Naive thymus-derived CD4-positive, alpha-beta T cell (primary cell): ENCODE results near the gene TRAF2. TPM values are rescaled to one million over a fixed set of nuclear protein-coding genes. Genes with fewer than 3 reads are reported as not detected.

Source experiments
- ATAC-seq: fragments of 150-1000 bp; cut with Tn5 transposase; 2 replicates; pipeline ENCODE4 v1.10.0; 2021; ENCODE audit warnings: mild to moderate bottlenecking, moderate library complexity
- CTCF ChIA-PET: fragments of 350-600 bp; sonication (Branson Sonifier 250); formaldehyde crosslinking; loops from one replicate; lab custom pipeline; 2021; ENCODE audit warnings: antibody characterized with exemption; lab: Charles Lee
- POLR2A ChIA-PET: fragments of 350-600 bp; sonication (Branson Sonifier 250); formaldehyde crosslinking; loops from one replicate; lab custom pipeline; 2021; ENCODE audit warnings: antibody characterized with exemption, inconsistent platforms; lab: Charles Lee
- DNase-seq, 9 donors: peaks; one replicate each; pipeline versions ENCODE4 v3.0.0 to v3.0.0-alpha.2; 2020 to 2022; ENCODE audit warnings: mixed read lengths in 1 of 9
- H3K27ac ChIP-seq: one replicate; pipeline ENCODE4 v1.7.0; 2013; ENCODE audit warnings: mild to moderate bottlenecking, low read depth, low read length, moderate library complexity
- H3K27me3 ChIP-seq, 2 donors: one replicate each; pipeline ENCODE4 v1.7.0; 2013; ENCODE audit warnings: low read length in 2 of 2, mild to moderate bottlenecking in 2 of 2, moderate library complexity in 2 of 2; ENCODE audit not compliant: control insufficient read depth in 2 of 2, insufficient read depth in 2 of 2
- H3K36me3 ChIP-seq, 3 experiments: 1 replicate in 2 of 3; 2 replicates in 1 of 3; pipeline ENCODE4 v1.7.0; 2013; ENCODE audit warnings: low read length in 3 of 3, mild to moderate bottlenecking in 3 of 3, moderate library complexity in 1 of 3; ENCODE audit not compliant: insufficient read depth in 3 of 3, control insufficient read depth in 2 of 3
- H3K4me1 ChIP-seq, 2 donors: one replicate each; pipeline ENCODE4 v1.7.0; 2013; ENCODE audit warnings: low read length in 2 of 2, mild to moderate bottlenecking in 2 of 2, moderate library complexity in 1 of 2; ENCODE audit not compliant: control insufficient read depth in 2 of 2, insufficient read depth in 2 of 2
- H3K4me3 ChIP-seq: 2 replicates; pipeline ENCODE4 v1.7.0; 2013; ENCODE audit warnings: mild to moderate bottlenecking, low read length
- H3K9me3 ChIP-seq, 3 experiments: 1 replicate in 2 of 3; 2 replicates in 1 of 3; pipeline ENCODE4 v1.7.0; 2013; ENCODE audit warnings: low read length in 3 of 3; ENCODE audit not compliant: control insufficient read depth in 2 of 3
- H3K27ac Mint-ChIP-seq, 9 donors: one replicate each; pipeline ENCODE4 v1.8.0; 2020 to 2022; ENCODE audit warnings: mixed read lengths in 9 of 9, mild to moderate bottlenecking in 8 of 9, moderate library complexity in 5 of 9, inconsistent platforms in 2 of 9
- H3K27me3 Mint-ChIP-seq, 5 donors: one replicate each; pipeline ENCODE4 v1.8.0; 2021 to 2022; ENCODE audit warnings: mixed read lengths in 5 of 5, mild to moderate bottlenecking in 1 of 5
- H3K36me3 Mint-ChIP-seq, 5 donors: one replicate each; pipeline ENCODE4 v1.8.0; 2020 to 2022; ENCODE audit warnings: mixed read lengths in 5 of 5, mild to moderate bottlenecking in 3 of 5, inconsistent platforms in 1 of 5
- H3K4me1 Mint-ChIP-seq, 7 donors: one replicate each; pipeline ENCODE4 v1.8.0; 2020 to 2022; ENCODE audit warnings: mixed read lengths in 7 of 7, mild to moderate bottlenecking in 3 of 7, inconsistent platforms in 1 of 7
- H3K4me3 Mint-ChIP-seq, 10 donors: one replicate each; pipeline ENCODE4 v1.8.0; 2020 to 2022; ENCODE audit warnings: mild to moderate bottlenecking in 10 of 10, mixed read lengths in 10 of 10, moderate library complexity in 6 of 10, inconsistent platforms in 2 of 10
- H3K9me3 Mint-ChIP-seq, 11 donors: one replicate each; pipeline ENCODE4 v1.8.0; 2020 to 2022; ENCODE audit warnings: mixed read lengths in 11 of 11, mild to moderate bottlenecking in 4 of 11, inconsistent platforms in 1 of 11, moderate library complexity in 1 of 11
- intact Hi-C, 2 donors: fragments of 100-400 bp; cut with micrococcal nuclease; formaldehyde crosslinking; loops; one replicate each; pipeline ENCODE4 v1.15.1; 2023
- polyA plus RNA-seq, 2 donors: library from polyadenylated mRNA; unstranded; fragments of 300-500 nt; fragmentation: Illumina TruSeq; gene quantifications; one replicate each; pipeline ENCODE4 v1.2.3, GENCODE V29; 2021
- total RNA-seq, 6 experiments: library from RNA in 5 of 6; stranded (reverse) in 5 of 6; gene quantifications; 1 replicate in 5 of 6; 2 replicates in 1 of 6; pipeline ENCODE4 v1.2.3 and lab custom pipeline; 2021 to 2026

Gene TRAF2
- total and polyA plus RNA-seq, 7 experiments from 2014 or later = 11.9 to 72.8 (median 29.1) TPM

- ChIA-PET CTCF (no interaction called here), POLR2A (no interaction called here)
- H3K27me3 Mint-ChIP-seq = peaks cover 0 to 6% (median 0%) of the 10 kb centered on the region in 5 donors
- Histone ChIP-seq H3K27ac (no peak overlapping the region), H3K4me3 (no peak overlapping the region), H3K36me3 (no peaks in the 10 kb centered on the region), H3K4me1 (peaks cover 12 to 24% of the 10 kb centered on the region in 2 donors), H3K27me3 (no peaks in the 10 kb centered on the region), H3K9me3 (no peaks in the 10 kb centered on the region)
- peaks cover 0 to 22% (median 15%) of the 10 kb centered on the region in 7 donors for H3K4me1 Mint-ChIP-seq
- ATAC-seq (no peak), DNase-seq (no peak)
- H3K36me3 Mint-ChIP-seq = no peaks in the 10 kb centered on the region
- H3K27ac Mint-ChIP-seq = no peak overlapping the region
- no peak overlapping the region for H3K4me3 Mint-ChIP-seq
- intact Hi-C loops = no loop called here
- no peaks in the 10 kb centered on the region for H3K9me3 Mint-ChIP-seq
Measured at GRCh38 chr9:136968333-136969127, 82.2 kb downstream of the TRAF2 start.

DNA sequence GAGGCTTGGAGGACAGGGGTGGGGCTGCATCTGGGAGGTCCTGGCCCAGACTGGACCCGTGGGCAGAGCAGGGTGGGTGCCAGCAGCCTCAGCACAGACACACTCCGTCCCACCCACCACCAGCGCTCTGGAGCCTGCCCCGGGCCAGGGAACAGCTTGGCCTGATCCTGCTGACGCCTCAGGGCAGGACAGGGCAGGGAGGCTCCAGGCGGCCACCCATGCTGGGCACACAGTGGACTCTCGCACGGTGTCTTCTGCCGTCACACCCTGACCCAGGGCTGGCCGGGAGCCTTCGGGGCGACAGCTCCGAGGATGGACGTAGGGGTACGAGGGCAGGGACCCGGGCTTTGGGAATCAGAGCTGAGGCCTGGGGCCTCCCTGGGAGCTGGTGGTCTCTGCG lies 82.8 kb downstream of the TRAF2 start:
- Histone ChIP-seq H3K9me3 (no peaks in the 10 kb centered on the region), H3K36me3 (no peaks in the 10 kb centered on the region), H3K27me3 (no peaks in the 10 kb centered on the region), H3K4me1 (peaks cover 12 to 24% of the 10 kb centered on the region in 2 donors), H3K4me3 (no peak overlapping the region), H3K27ac (no peak overlapping the region)
- Mint-ChIP-seq H3K27me3 (peaks cover 0 to 6% (median 0%) of the 10 kb centered on the region in 5 donors), H3K27ac (no peak overlapping the region), H3K4me3 (no peak overlapping the region), H3K9me3 (no peaks in the 10 kb centered on the region), H3K36me3 (no peaks in the 10 kb centered on the region), H3K4me1 (peaks cover 0 to 22% (median 15%) of the 10 kb centered on the region in 7 donors)
- ChIA-PET CTCF (no interaction called here), POLR2A (no interaction called here)
- DNase-seq = no peak
- intact Hi-C loops = no loop called here
- ATAC-seq = no peak

DNA sequence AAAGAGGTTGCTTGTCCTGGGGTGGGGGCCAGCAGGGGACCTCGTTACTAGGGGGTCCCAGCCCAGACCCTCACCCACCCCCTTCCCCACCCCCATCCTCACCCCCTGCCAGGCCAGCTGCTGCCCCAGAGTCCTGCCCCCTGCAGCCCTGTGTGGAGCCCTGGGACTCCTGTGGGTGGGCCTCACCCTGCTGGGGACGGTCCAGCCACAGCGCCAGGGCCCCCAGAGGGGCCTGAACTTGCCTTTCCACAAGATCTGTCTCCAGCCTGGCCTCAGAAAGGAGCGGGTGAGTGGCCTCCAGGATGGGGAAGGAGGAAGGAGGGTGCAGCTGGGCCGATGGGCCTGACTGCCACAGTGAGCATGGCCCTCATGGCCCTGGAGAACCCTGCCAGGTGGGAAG lies 83.5 kb downstream of the TRAF2 start:
- Histone ChIP-seq H3K4me3 (no peak overlapping the region), H3K36me3 (no peaks in the 10 kb centered on the region), H3K4me1 (peaks cover 12 to 24% of the 10 kb centered on the region in 2 donors), H3K27me3 (no peaks in the 10 kb centered on the region), H3K27ac (no peak overlapping the region), H3K9me3 (no peaks in the 10 kb centered on the region)
- no peak overlapping the region for H3K27ac Mint-ChIP-seq
- no peak for DNase-seq
- ATAC-seq = no peak
- H3K4me1 Mint-ChIP-seq = peaks cover 0 to 18% (median 13%) of the 10 kb centered on the region in 7 donors
- peaks cover 0 to 4% (median 0%) of the 10 kb centered on the region in 5 donors for H3K27me3 Mint-ChIP-seq
- H3K36me3 Mint-ChIP-seq = no peaks in the 10 kb centered on the region
- ChIA-PET CTCF (no interaction called here), POLR2A (no interaction called here)
- no peak overlapping the region for H3K4me3 Mint-ChIP-seq
- H3K9me3 Mint-ChIP-seq = no peaks in the 10 kb centered on the region
- intact Hi-C loops = no loop called here

- intact Hi-C loops = no loop called here
- Histone ChIP-seq H3K27me3 (no peaks in the 10 kb centered on the region), H3K27ac (no peak overlapping the region), H3K4me1 (peaks cover 15 to 26% of the 10 kb centered on the region in 2 donors), H3K36me3 (no peaks in the 10 kb centered on the region), H3K4me3 (no peak overlapping the region), H3K9me3 (no peaks in the 10 kb centered on the region)
- Mint-ChIP-seq H3K4me1 (peaks cover 0 to 22% (median 14%) of the 10 kb centered on the region in 7 donors), H3K27ac (no peak overlapping the region), H3K9me3 (no peaks in the 10 kb centered on the region), H3K36me3 (no peaks in the 10 kb centered on the region), H3K27me3 (peaks cover 0 to 6% (median 0%) of the 10 kb centered on the region in 5 donors), H3K4me3 (no peak overlapping the region)
- DNase-seq = no peak
- ATAC-seq = no peak
- ChIA-PET CTCF (interaction anchor here (0.9 kb wide), 1 partner anchor 195 kb away, joined by 4 read pairs; no protein-coding TSS in a partner anchor), POLR2A (interaction anchor here (0.5 kb wide), 1 partner anchor 18 kb away, joined by 3 read pairs; no protein-coding TSS in a partner anchor)
Measured at GRCh38 chr9:136970361-136970760, 84.0 kb downstream of the TRAF2 start.

- POLR2A ChIA-PET = no interaction called here
- intact Hi-C loops = no loop called here
- Histone ChIP-seq H3K27me3 (no peaks in the 10 kb centered on the region), H3K9me3 (no peaks in the 10 kb centered on the region), H3K27ac (no peak overlapping the region), H3K4me1 (peaks cover 13 to 23% of the 10 kb centered on the region in 2 donors), H3K36me3 (no peaks in the 10 kb centered on the region), H3K4me3 (no peak overlapping the region)
- DNase-seq (no peak), ATAC-seq (no peak)
- CTCF ChIA-PET = no interaction called here
- Mint-ChIP-seq H3K9me3 (no peaks in the 10 kb centered on the region), H3K4me1 (peaks cover 0 to 23% (median 7%) of the 10 kb centered on the region in 7 donors), H3K27me3 (peaks cover 0 to 4% (median 0%) of the 10 kb centered on the region in 5 donors), H3K4me3 (no peak overlapping the region), H3K36me3 (no peaks in the 10 kb centered on the region), H3K27ac (no peak overlapping the region)
Measured at GRCh38 chr9:136971746-136972145, 85.4 kb downstream of the TRAF2 start.

DNA sequence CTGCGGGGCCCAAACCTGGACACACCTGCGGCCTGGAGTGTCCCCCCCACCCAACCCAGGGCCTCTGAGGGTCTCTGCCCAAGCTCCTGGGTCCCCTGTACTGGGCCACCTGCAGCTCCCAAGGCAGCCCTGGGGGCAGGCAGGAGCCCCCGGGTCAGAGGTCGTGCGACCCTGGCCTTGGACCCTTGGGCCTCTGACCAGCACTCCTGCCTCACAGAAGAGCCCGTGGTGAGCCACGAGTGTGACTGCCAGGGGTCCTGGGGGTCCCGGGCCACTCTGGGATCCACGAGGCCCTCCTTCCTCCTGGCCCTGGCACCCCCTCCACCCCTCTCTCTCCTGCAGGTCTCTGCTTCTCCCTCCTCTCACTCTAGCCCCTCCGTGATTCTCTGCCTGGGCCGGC lies 86.0 kb downstream of the TRAF2 start:
- intact Hi-C loops = no loop called here
- no peaks in the 10 kb centered on the region for H3K9me3 ChIP-seq
- POLR2A ChIA-PET = no interaction called here

More for the DNA sequence above, 86.0 kb downstream of the TRAF2 start:
- Mint-ChIP-seq H3K36me3 (no peaks in the 10 kb centered on the region), H3K4me3 (no peak overlapping the region), H3K27ac (no peak overlapping the region), H3K27me3 (peaks cover 0 to 4% (median 0%) of the 10 kb centered on the region in 5 donors), H3K4me1 (peaks cover 0 to 20% (median 7%) of the 10 kb centered on the region in 7 donors), H3K9me3 (no peaks in the 10 kb centered on the region)
- Histone ChIP-seq H3K36me3 (no peaks in the 10 kb centered on the region), H3K4me3 (no peak overlapping the region), H3K27me3 (no peaks in the 10 kb centered on the region), H3K27ac (no peak overlapping the region), H3K4me1 (peaks cover 13 to 23% of the 10 kb centered on the region in 2 donors)
- ATAC-seq = no peak
- no peak for DNase-seq
- CTCF ChIA-PET = no interaction called here
